GM18868 (cell line): ENCODE data around the gene NR1H4.
"Not testable (repeated sequence)": the region's sequence is repeated elsewhere in the genome, so short reads cannot be mapped to it uniquely, and the experiment has no call there.

Experiments used
- ATAC-seq: cut with Tn5 transposase; IDR thresholded peaks from one replicate; pipeline ENCODE4 v1.9.1; 2021; ENCODE audit warnings: mild to moderate bottlenecking, moderate library complexity; ENCODE audit not compliant: unreplicated experiment

NR1H4 gene

GRCh38 chr12:100564905-100565467 lies 91.3 kb downstream of the NR1H4 start:
- ATAC-seq = no peak

GRCh38 chr12:100565987-100566545 lies 92.4 kb downstream of the NR1H4 start:
- no peak for ATAC-seq

GRCh38 chr12:100566887-100567637 lies 93.4 kb downstream of the NR1H4 start:
- ATAC-seq = peak; percentile 96

GRCh38 chr12:100567945-100568344 lies 94.3 kb downstream of the NR1H4 start:
- ATAC-seq = peak; percentile 40

- ATAC-seq = no peak
Measured at GRCh38 chr12:100572184-100572583, 98.5 kb downstream of the NR1H4 start.

GRCh38 chr12:100573292-100574186 lies 99.9 kb downstream of the NR1H4 start, which contains the start of gene GAS2L3:
TSS of gene GAS2L3 (plus strand) at chr12:100573684. CDS start at chr12:100594905, 21,221 bp downstream.
- ATAC-seq = peak; percentile 95

GRCh38 chr12:100574187-100575074 lies 100.8 kb downstream of the NR1H4 start:
- peak; percentile 0 for ATAC-seq

GRCh38 chr12:100576331-100577036 lies 102.8 kb downstream of the NR1H4 start:
- no peak for ATAC-seq

- ATAC-seq = no peak
Measured at GRCh38 chr12:100578923-100579322, 105.3 kb downstream of the NR1H4 start.

- no peak for ATAC-seq
Measured at GRCh38 chr12:100579844-100580243, 106.2 kb downstream of the NR1H4 start.

- ATAC-seq = no peak
Measured at GRCh38 chr12:100584256-100584655, 110.6 kb downstream of the NR1H4 start.

GRCh38 chr12:100591979-100592378 lies 118.3 kb downstream of the NR1H4 start:
- ATAC-seq = no peak

- ATAC-seq = no peak
Measured at GRCh38 chr12:100593490-100593889, 119.8 kb downstream of the NR1H4 start.

GRCh38 chr12:100601626-100602025 lies 128.0 kb downstream of the NR1H4 start:
- ATAC-seq = no peak

- not testable (repeated sequence) for ATAC-seq
Measured at GRCh38 chr12:100602997-100603396, 129.3 kb downstream of the NR1H4 start.

- ATAC-seq = no peak
Measured at GRCh38 chr12:100608776-100609175, 135.1 kb downstream of the NR1H4 start.

- no peak for ATAC-seq
Measured at GRCh38 chr12:100610666-100611430, 137.2 kb downstream of the NR1H4 start.

GRCh38 chr12:100612606-100613005 lies 138.9 kb downstream of the NR1H4 start:
- no peak for ATAC-seq
